OCI-LY7 (cell line): ENCODE measurements around the gene DIAPH2.

ENCODE experiments used
- CTCF ChIP-seq: fragments of 200-600 bp; sonication (generic); conservative IDR thresholded peaks from 2 replicates; pipeline ENCODE4 v1.5.1; 2014; ENCODE audit warnings: mild to moderate bottlenecking, antibody characterized with exemption, low read length, moderate library complexity, mixed read lengths
- EZH2phosphoT487 ChIP-seq: fragments of 200-600 bp; sonication (generic); IDR thresholded peaks from 2 replicates; pipeline ENCODE4 v1.6.1; 2018; ENCODE audit warnings: low read depth, borderline replicate concordance, mild to moderate bottlenecking, mixed run types, antibody characterized with exemption, low read length, moderate library complexity, mixed read lengths

GRCh38 chrX:96989830-96990571 lies 305.4 kb downstream of the DIAPH2 start:
- TF ChIP-seq CTCF (no peak), EZH2phosphoT487 (no peak)
